ENCODE measurements around the gene CORO7. TPM values are rescaled to one million over a fixed set of nuclear protein-coding genes. Genes with fewer than 3 reads are reported as not detected.
A peak's percentile ranks its signal among the peaks of the same experiment; 100 is the strongest.
"Not testable (repeated sequence)": the region's sequence is repeated elsewhere in the genome, so short reads cannot be mapped to it uniquely, and the experiment has no call there.

Gene CORO7
- total RNA-seq, 2 experiments from 2014 or later: 168 to 186 TPM

GRCh38 chr16:4338712-4339299 is 77.6 kb downstream of the CORO7 start:
- Mint-ChIP-seq H3K4me3 (no peak overlapping the region), H3K36me3 (peaks cover 2% of the 10 kb centered on the region), H3K9me3 (no peaks in the 10 kb centered on the region), H3K4me1 (no peaks in the 10 kb centered on the region), H3K27ac (no peak overlapping the region), H3K27me3 (no peaks in the 10 kb centered on the region)
- DNase-seq: no peak
- POLR2A ChIA-PET: no interaction called here
- no peak for ATAC-seq (ENCODE audit: low read depth)

- H3K4me1 Mint-ChIP-seq: no peaks in the 10 kb centered on the region
- ATAC-seq (ENCODE audit: low read depth): no peak
- no peaks in the 10 kb centered on the region for H3K27me3 Mint-ChIP-seq
- H3K9me3 Mint-ChIP-seq: no peaks in the 10 kb centered on the region
- POLR2A ChIA-PET: no interaction called here
- peaks cover 2% of the 10 kb centered on the region for H3K36me3 Mint-ChIP-seq
- no peak overlapping the region for H3K4me3 Mint-ChIP-seq
- H3K27ac Mint-ChIP-seq: no peak overlapping the region
- DNase-seq: no peak
Observed at GRCh38 chr16:4338125-4338582, 78.2 kb downstream of the CORO7 start.

GRCh38 chr16:4337540-4338088 is 78.8 kb downstream of the CORO7 start:
- H3K4me3 Mint-ChIP-seq: no peak overlapping the region
- H3K27me3 Mint-ChIP-seq: no peaks in the 10 kb centered on the region
- H3K27ac Mint-ChIP-seq: no peak overlapping the region
- POLR2A ChIA-PET: no interaction called here
- DNase-seq: no peak
- H3K36me3 Mint-ChIP-seq: peaks cover 2% of the 10 kb centered on the region
- H3K9me3 Mint-ChIP-seq: no peaks in the 10 kb centered on the region
- no peaks in the 10 kb centered on the region for H3K4me1 Mint-ChIP-seq
- ATAC-seq (ENCODE audit: low read depth): no peak

- Mint-ChIP-seq H3K4me1 (no peaks in the 10 kb centered on the region), H3K4me3 (no peak overlapping the region), H3K27me3 (no peaks in the 10 kb centered on the region), H3K36me3 (peaks cover 2% of the 10 kb centered on the region), H3K27ac (no peak overlapping the region), H3K9me3 (no peaks in the 10 kb centered on the region)
- DNase-seq (no peak), ATAC-seq (ENCODE audit: low read depth) (no peak)
- POLR2A ChIA-PET: no interaction called here
Observed at GRCh38 chr16:4336701-4337539, 79.5 kb downstream of the CORO7 start.

DNA sequence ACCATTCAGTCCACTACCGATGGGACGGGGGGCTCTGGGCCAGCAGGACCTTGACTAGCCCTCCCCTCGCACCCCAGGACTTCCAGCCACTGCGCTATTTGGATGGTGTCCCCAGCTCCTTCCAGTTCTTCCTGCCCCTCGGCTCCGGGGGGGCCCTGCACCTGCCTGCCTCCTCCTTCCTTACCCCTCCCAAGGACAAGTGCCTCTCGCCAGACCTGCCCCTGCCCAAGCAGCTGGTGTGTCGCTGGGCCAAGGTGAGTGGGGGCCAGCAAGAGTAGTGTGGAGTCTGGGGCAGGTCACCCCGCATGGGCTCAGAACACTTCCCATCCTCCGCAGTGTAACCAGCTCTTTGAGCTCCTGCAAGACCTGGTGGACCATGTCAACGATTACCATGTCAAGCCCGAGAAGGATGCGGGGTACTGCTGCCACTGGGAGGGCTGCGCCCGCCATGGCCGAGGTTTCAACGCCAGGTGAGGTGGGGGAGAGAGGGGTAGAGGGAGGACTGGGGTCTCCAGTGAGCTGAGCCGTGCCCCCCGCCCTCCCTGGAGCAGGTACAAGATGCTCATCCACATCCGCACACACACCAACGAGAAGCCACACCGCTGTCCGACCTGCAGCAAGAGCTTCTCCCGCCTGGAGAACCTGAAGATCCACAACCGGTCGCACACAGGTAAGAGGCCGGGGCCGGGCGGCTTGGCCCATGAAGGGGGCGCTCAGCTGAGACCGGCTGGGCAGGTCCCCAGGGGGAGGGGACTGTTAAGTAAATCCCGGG is 81.5 kb downstream of the CORO7 start:
- H3K36me3 Mint-ChIP-seq: no peaks in the 10 kb centered on the region
- H3K4me1 Mint-ChIP-seq: no peaks in the 10 kb centered on the region
- H3K27me3 Mint-ChIP-seq: no peaks in the 10 kb centered on the region
- no peak overlapping the region for H3K27ac Mint-ChIP-seq
- DNase-seq (no peak), ATAC-seq (ENCODE audit: low read depth) (no peak)
- POLR2A ChIA-PET: no interaction called here
- no peak overlapping the region for H3K4me3 Mint-ChIP-seq
- no peaks in the 10 kb centered on the region for H3K9me3 Mint-ChIP-seq

DNA sequence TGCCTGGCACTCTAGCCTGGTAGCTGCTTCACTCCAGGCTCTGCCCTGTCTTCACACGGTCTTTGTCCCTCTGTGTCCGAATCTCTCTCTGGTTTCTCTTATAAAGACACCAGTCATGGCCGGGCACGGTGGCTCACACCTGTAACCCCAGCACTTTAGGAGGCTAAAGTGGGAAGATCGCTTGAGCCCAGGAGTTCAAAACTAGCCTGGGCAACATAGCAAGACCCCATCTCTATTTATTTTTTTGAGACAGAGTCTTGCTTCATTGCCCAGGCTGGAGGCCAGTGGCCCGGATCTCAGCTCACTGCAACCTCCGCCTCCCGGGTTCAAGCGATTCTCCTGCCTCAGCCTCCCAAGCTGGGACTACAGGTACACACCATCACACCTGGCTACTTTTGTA is 82.7 kb downstream of the CORO7 start:
- H3K27ac Mint-ChIP-seq; DNase-seq; H3K4me1 Mint-ChIP-seq; H3K4me3 Mint-ChIP-seq; H3K9me3 Mint-ChIP-seq; H3K27me3 Mint-ChIP-seq; H3K36me3 Mint-ChIP-seq; ATAC-seq (ENCODE audit: low read depth); POLR2A ChIA-PET: not testable (repeated sequence)

DNA sequence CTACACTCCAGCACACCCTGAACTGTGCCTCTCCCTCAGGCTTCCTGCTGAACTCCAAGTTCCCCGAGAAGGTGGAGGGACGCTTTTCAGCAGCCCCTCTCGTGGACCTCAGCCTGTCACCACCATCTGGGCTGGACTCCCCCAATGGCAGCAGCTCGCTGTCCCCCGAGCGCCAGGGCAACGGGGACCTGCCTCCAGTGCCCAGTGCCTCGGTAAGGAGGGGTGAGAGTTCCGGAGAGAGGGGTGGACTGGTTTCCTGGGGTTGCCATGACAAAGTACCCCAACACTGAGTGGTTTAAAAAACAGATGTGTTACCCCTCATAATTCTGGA is 83.1 kb downstream of the CORO7 start:
- Mint-ChIP-seq H3K9me3 (no peaks in the 10 kb centered on the region), H3K27ac (no peak overlapping the region), H3K36me3 (no peaks in the 10 kb centered on the region), H3K4me3 (no peak overlapping the region), H3K27me3 (peaks cover 2% of the 10 kb centered on the region), H3K4me1 (no peaks in the 10 kb centered on the region)
- POLR2A ChIA-PET: no interaction called here
- ATAC-seq (ENCODE audit: low read depth) (no peak), DNase-seq (no peak)

- ATAC-seq (ENCODE audit: low read depth): no peak
- POLR2A ChIA-PET: no interaction called here
- H3K4me3 Mint-ChIP-seq: no peak overlapping the region
- H3K36me3 Mint-ChIP-seq: no peaks in the 10 kb centered on the region
- H3K27ac Mint-ChIP-seq: no peak overlapping the region
- no peak for DNase-seq
- no peaks in the 10 kb centered on the region for H3K4me1 Mint-ChIP-seq
- peaks cover 3% of the 10 kb centered on the region for H3K27me3 Mint-ChIP-seq
- no peaks in the 10 kb centered on the region for H3K9me3 Mint-ChIP-seq
Observed at GRCh38 chr16:4332623-4333307, 83.6 kb downstream of the CORO7 start.

DNA sequence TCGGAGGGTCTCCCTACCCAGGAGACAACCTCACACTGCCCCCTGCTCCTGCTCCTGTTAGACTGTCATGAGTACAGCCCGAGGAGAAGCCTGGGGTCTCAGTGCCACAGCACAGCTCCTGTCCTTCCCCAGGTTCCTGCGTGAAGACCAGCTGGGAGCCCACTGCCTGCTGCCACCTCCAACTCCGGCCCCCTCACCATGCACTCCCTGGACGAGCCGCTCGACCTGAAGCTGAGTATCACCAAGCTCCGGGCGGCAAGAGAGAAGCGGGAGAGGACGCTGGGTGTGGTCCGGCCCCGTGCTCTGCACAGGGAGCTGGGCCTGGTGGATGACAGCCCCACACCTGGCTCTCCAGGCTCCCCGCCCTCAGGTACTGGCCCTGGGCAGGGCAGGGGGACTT is 84.3 kb downstream of the CORO7 start:
- H3K4me1 Mint-ChIP-seq: no peaks in the 10 kb centered on the region
- POLR2A ChIA-PET: interaction anchor here (0.8 kb wide), 1 partner anchor 18 kb away, joined by 3 read pairs; no protein-coding TSS in a partner anchor
- H3K36me3 Mint-ChIP-seq: no peaks in the 10 kb centered on the region
- peaks cover 3% of the 10 kb centered on the region for H3K27me3 Mint-ChIP-seq
- H3K27ac Mint-ChIP-seq: no peak overlapping the region
- no peaks in the 10 kb centered on the region for H3K9me3 Mint-ChIP-seq
- H3K4me3 Mint-ChIP-seq: no peak overlapping the region
- no peak for DNase-seq
- no peak for ATAC-seq (ENCODE audit: low read depth)

DNA sequence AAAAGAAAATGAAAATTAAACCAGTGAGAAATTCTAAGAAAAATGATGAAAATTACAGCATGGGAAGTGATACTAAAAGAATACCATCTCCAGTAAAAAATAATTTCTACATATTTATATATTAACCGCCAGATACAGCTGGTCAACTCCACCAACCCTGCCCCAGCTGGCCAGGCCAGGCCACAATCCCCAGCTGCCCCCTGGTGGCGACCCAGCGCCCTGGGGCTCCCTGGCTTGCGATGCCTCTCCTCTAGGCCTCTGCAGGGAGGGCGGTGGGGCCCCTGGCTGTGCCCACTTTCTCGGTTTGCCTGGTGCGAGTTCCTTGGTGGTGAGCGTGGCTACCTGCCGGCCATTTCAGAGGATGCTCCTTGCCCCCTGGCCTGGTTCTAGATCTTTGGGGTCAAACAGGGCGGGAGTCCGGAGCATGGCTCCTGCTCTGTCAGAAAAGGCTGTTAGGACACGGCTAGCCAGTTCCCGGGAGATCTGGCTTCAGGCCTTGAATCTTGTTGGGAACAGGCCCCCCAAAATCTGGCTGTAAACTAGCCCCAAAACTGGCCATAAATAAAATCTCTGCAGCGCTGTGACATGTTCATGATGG is 86.0 kb downstream of the CORO7 start:
- Mint-ChIP-seq H3K27ac (no peak overlapping the region), H3K36me3 (no peaks in the 10 kb centered on the region), H3K27me3 (peaks cover 9% of the 10 kb centered on the region), H3K9me3 (no peaks in the 10 kb centered on the region), H3K4me3 (no peak overlapping the region), H3K4me1 (no peaks in the 10 kb centered on the region)
- POLR2A ChIA-PET: interaction anchor here (0.5 to 1.1 kb wide), 2 partner anchors 24 to 131 kb away, joined by 3 read pairs; no protein-coding TSS in a partner anchor
- DNase-seq (peak; percentile 83), ATAC-seq (ENCODE audit: low read depth) (peak; percentile 67)

GRCh38 chr16:4328782-4329775 is 87.3 kb downstream of the CORO7 start:
- H3K4me3 Mint-ChIP-seq: no peak overlapping the region
- no peak for DNase-seq
- H3K4me1 Mint-ChIP-seq: no peaks in the 10 kb centered on the region
- H3K27ac Mint-ChIP-seq: no peak overlapping the region
- H3K36me3 Mint-ChIP-seq: no peaks in the 10 kb centered on the region
- no peaks in the 10 kb centered on the region for H3K9me3 Mint-ChIP-seq
- POLR2A ChIA-PET: interaction anchor here (0.9 to 1.9 kb wide), 7 partner anchors 19 to 223 kb away, joined by 3 to 10 read pairs (median 5); no protein-coding TSS in a partner anchor
- H3K27me3 Mint-ChIP-seq: peaks cover 9% of the 10 kb centered on the region
- ATAC-seq (ENCODE audit: low read depth): no peak

Data from activated naive CD8-positive, alpha-beta T cell treated with anti-CD3 and anti-CD28 coated beads, Interleukin-2, amount 10 ng/mL, durations not matched to agents 7 days and 5 days (primary cell).